Vagina (tissue), 2 donors: ENCODE measurements around the gene NUB1.

Experiments
- POLR2A ChIP-seq, 2 donors: fragments of 450-650 bp; IDR thresholded peaks; one replicate each; pipeline ENCODE4 v1.6.1; 2017; ENCODE audit warnings: antibody characterized with exemption in 2 of 2, mild to moderate bottlenecking in 2 of 2, moderate library complexity in 2 of 2
- POLR2AphosphoS5 ChIP-seq, 2 donors: sonication (generic); formaldehyde crosslinking; IDR thresholded peaks; one replicate each; pipeline ENCODE4 v1.9.0; 2017; ENCODE audit warnings: antibody characterized with exemption in 2 of 2, mild to moderate bottlenecking in 2 of 2, low read depth in 1 of 2; ENCODE audit not compliant: insufficient read depth in 1 of 2
- TF ChIP-seq, protein P1 (sequence below), 3 experiments: fragments of 450-650 bp in 2 of 3; fragments of 200-600 bp in 1 of 3; sonication (generic) in 1 of 3; IDR thresholded peaks; one replicate each; pipeline ENCODE4 v1.5.1; 2017 to 2019; ENCODE audit warnings: antibody characterized with exemption in 3 of 3, mild to moderate bottlenecking in 2 of 3, moderate library complexity in 2 of 3

- no peak for TF ChIP-seq POLR2A (IDR thresholded peaks at IDR 0.05)
- TF ChIP-seq, protein P1, sequence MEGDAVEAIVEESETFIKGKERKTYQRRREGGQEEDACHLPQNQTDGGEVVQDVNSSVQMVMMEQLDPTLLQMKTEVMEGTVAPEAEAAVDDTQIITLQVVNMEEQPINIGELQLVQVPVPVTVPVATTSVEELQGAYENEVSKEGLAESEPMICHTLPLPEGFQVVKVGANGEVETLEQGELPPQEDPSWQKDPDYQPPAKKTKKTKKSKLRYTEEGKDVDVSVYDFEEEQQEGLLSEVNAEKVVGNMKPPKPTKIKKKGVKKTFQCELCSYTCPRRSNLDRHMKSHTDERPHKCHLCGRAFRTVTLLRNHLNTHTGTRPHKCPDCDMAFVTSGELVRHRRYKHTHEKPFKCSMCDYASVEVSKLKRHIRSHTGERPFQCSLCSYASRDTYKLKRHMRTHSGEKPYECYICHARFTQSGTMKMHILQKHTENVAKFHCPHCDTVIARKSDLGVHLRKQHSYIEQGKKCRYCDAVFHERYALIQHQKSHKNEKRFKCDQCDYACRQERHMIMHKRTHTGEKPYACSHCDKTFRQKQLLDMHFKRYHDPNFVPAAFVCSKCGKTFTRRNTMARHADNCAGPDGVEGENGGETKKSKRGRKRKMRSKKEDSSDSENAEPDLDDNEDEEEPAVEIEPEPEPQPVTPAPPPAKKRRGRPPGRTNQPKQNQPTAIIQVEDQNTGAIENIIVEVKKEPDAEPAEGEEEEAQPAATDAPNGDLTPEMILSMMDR (IDR thresholded peaks at IDR 0.05), result no peak
- no peak for TF ChIP-seq POLR2AphosphoS5 (IDR thresholded peaks at IDR 0.05; ENCODE audit: insufficient read depth in 1 of 2, low read depth in 1 of 2)
Measured at GRCh38 chr7:151339651-151340382, 1.8 kb upstream of the NUB1 start.
